Caco-2 (cell line): ENCODE data around the gene USP43. TPM values are rescaled to one million over a fixed set of nuclear protein-coding genes. Genes with fewer than 3 reads are reported as not detected.

Source experiments
- BruUV-seq: library from RNA; stranded (reverse); fragments of 400-500 nt; replicated peaks from 2 replicates; lab custom pipeline; 2021; lab: Mats Ljungman, UMichigan
- CTCF ChIA-PET: fragments of 300-600 bp; sonication (Branson Sonifier 250); formaldehyde crosslinking; loops from one replicate; lab custom pipeline; 2022; ENCODE audit warnings: antibody characterized with exemption; lab: Charles Lee
- POLR2A ChIA-PET: fragments of 300-600 bp; sonication (Branson Sonifier 250); formaldehyde crosslinking; loops from one replicate; lab custom pipeline; 2022; ENCODE audit warnings: antibody characterized with exemption; lab: Charles Lee
- DNase-seq, 2 experiments: peaks; one replicate each; pipeline versions ENCODE4 v3.0.0 to v3.0.0-alpha.2; 2020 to 2022
- H3K27me3 ChIP-seq: replicated peaks from 2 replicates; pipeline ENCODE4 v1.6.0; 2011; ENCODE audit warnings: low read length; ENCODE audit not compliant: control insufficient read depth, insufficient read depth
- H3K36me3 ChIP-seq: 2 replicates; pipeline ENCODE4 v1.5.1; 2011; ENCODE audit warnings: low read length; ENCODE audit not compliant: control insufficient read depth, insufficient read depth
- H3K4me1 ChIP-seq: fragments of 250-450 bp; sonication (Bioruptor Pico); 2 replicates; pipeline ENCODE4 v1.5.1; 2020; ENCODE audit warnings: mild to moderate bottlenecking
- H3K4me3 ChIP-seq: 2 replicates; pipeline ENCODE4 v1.5.1; 2011; ENCODE audit warnings: low read depth, mild to moderate bottlenecking, control low read depth, low read length
- H3K9me3 ChIP-seq: fragments of 250-450 bp; sonication (Bioruptor Pico); 2 replicates; pipeline ENCODE4 v1.5.1; 2020; ENCODE audit warnings: mild to moderate bottlenecking, moderate library complexity
- H3K27ac Mint-ChIP-seq: one replicate; pipeline ENCODE4 v1.8.0; 2022; ENCODE audit warnings: mixed read lengths; ENCODE audit not compliant: unreplicated experiment
- H3K27me3 Mint-ChIP-seq: one replicate; pipeline ENCODE4 v1.8.0; 2022; ENCODE audit warnings: mixed read lengths; ENCODE audit not compliant: insufficient read depth, unreplicated experiment
- H3K36me3 Mint-ChIP-seq: one replicate; pipeline ENCODE4 v1.8.0; 2022; ENCODE audit warnings: mild to moderate bottlenecking, mixed read lengths; ENCODE audit not compliant: insufficient read depth, unreplicated experiment
- H3K4me1 Mint-ChIP-seq: one replicate; pipeline ENCODE4 v1.8.0; 2022; ENCODE audit warnings: low read depth, mixed read lengths; ENCODE audit not compliant: unreplicated experiment
- H3K4me3 Mint-ChIP-seq: one replicate; pipeline ENCODE4 v1.8.0; 2022; ENCODE audit warnings: mild to moderate bottlenecking, moderate library complexity, mixed read lengths; ENCODE audit not compliant: unreplicated experiment
- H3K9me3 Mint-ChIP-seq: one replicate; pipeline ENCODE4 v1.8.0; 2022; ENCODE audit warnings: mixed read lengths; ENCODE audit not compliant: unreplicated experiment
- CTCF ChIP-seq, 2 experiments: fragments of 200-600 bp in 1 of 2; IDR thresholded peaks; 1 replicate in 1 of 2; 2 replicates in 1 of 2; pipeline versions ENCODE4 v1.5.1 to v1.8.0; 2011 to 2022; ENCODE audit warnings: antibody characterized with exemption in 1 of 2, control low read depth in 1 of 2, inconsistent platforms in 1 of 2, low read depth in 1 of 2, low read length in 1 of 2, mild to moderate bottlenecking in 1 of 2, moderate library complexity in 1 of 2; ENCODE audit not compliant: insufficient read depth in 1 of 2, severe bottlenecking in 1 of 2, unreplicated experiment in 1 of 2
- intact Hi-C: fragments of 100-400 bp; cut with micrococcal nuclease; formaldehyde crosslinking; loops from one replicate; pipeline ENCODE4 v1.10.0; 2022; ENCODE audit not compliant: unreplicated experiment
- total RNA-seq: library from RNA; stranded (reverse); gene quantifications from 2 replicates; pipeline ENCODE4 v1.2.3, GENCODE V29; 2022

USP43 gene
- total RNA-seq, 1 experiment from 2014 or later, result 6.0 TPM

- TF ChIP-seq CTCF (IDR thresholded peaks at IDR 0.05; ENCODE audit: insufficient read depth in 1 of 2, low read depth in 1 of 2, low read length in 1 of 2, severe bottlenecking in 1 of 2, unreplicated experiment in 1 of 2), result peak in 1 of 2 experiments; percentile 19
- no peak overlapping the region for H3K4me3 Mint-ChIP-seq
- no peaks in the 10 kb centered on the region for H3K9me3 Mint-ChIP-seq
- Histone ChIP-seq H3K4me1 (no peaks in the 10 kb centered on the region), H3K36me3 (no peaks in the 10 kb centered on the region), H3K9me3 (no peaks in the 10 kb centered on the region), H3K27me3 (no peaks in the 10 kb centered on the region), H3K4me3 (no peak overlapping the region)
- no TSS peak for BruUV-seq
- peak in 1 of 2 experiments; percentile 3 for DNase-seq
- ChIA-PET POLR2A (no interaction called here), CTCF (interaction anchor here (0.5 to 1.2 kb wide), 5 partner anchors 18 to 193 kb away, joined by 3 to 12 read pairs (median 3); partner anchors contain the start of genes CFAP52 and STX8)
- no peak overlapping the region for H3K27ac Mint-ChIP-seq
- intact Hi-C loops, result loop anchor here (1.0 kb wide), 1 partner anchor 39 kb away; no protein-coding TSS in a partner anchor
- peaks cover 3% of the 10 kb centered on the region for H3K27me3 Mint-ChIP-seq
- H3K36me3 Mint-ChIP-seq, result no peaks in the 10 kb centered on the region
- peaks cover 5% of the 10 kb centered on the region for H3K4me1 Mint-ChIP-seq
Observed at GRCh38 chr17:9768381-9768934, 123.1 kb downstream of the USP43 start.

- intact Hi-C loops, result no loop called here
- POLR2A ChIA-PET, result no interaction called here
- no peaks in the 10 kb centered on the region for H3K4me1 Mint-ChIP-seq
Observed at GRCh38 chr17:9769036-9769695, 123.8 kb downstream of the USP43 start.

GRCh38 chr17:9771465-9771864, 126.1 kb downstream of the USP43 start:
- Mint-ChIP-seq H3K36me3 (no peaks in the 10 kb centered on the region), H3K27ac (no peak overlapping the region), H3K9me3 (no peaks in the 10 kb centered on the region), H3K4me1 (no peaks in the 10 kb centered on the region), H3K27me3 (peaks cover 2% of the 10 kb centered on the region), H3K4me3 (no peak overlapping the region)
- H3K4me1 ChIP-seq, result no peaks in the 10 kb centered on the region
- H3K4me3 ChIP-seq, result no peak overlapping the region
- no peaks in the 10 kb centered on the region for H3K36me3 ChIP-seq
- BruUV-seq, result no TSS peak
- POLR2A ChIA-PET, result no interaction called here
- no peaks in the 10 kb centered on the region for H3K9me3 ChIP-seq
- no peak for DNase-seq
- no peak for TF ChIP-seq CTCF (IDR thresholded peaks at IDR 0.05; ENCODE audit: insufficient read depth in 1 of 2, low read depth in 1 of 2, low read length in 1 of 2, severe bottlenecking in 1 of 2, unreplicated experiment in 1 of 2)
- CTCF ChIA-PET, result no interaction called here
- intact Hi-C loops, result no loop called here
- no peaks in the 10 kb centered on the region for H3K27me3 ChIP-seq

More at GRCh38 chr17:9769036-9769695, 123.8 kb downstream of the USP43 start:
- DNase-seq, result no peak
- H3K27ac Mint-ChIP-seq, result no peak overlapping the region
- H3K27me3 Mint-ChIP-seq, result no peaks in the 10 kb centered on the region
- TF ChIP-seq CTCF (IDR thresholded peaks at IDR 0.05; ENCODE audit: insufficient read depth in 1 of 2, low read depth in 1 of 2, low read length in 1 of 2, severe bottlenecking in 1 of 2, unreplicated experiment in 1 of 2), result peak in 1 of 2 experiments; percentile 7
- BruUV-seq, result no TSS peak
- Histone ChIP-seq H3K27me3 (no peaks in the 10 kb centered on the region), H3K4me3 (no peak overlapping the region), H3K4me1 (no peaks in the 10 kb centered on the region), H3K36me3 (no peaks in the 10 kb centered on the region), H3K9me3 (no peaks in the 10 kb centered on the region)
- CTCF ChIA-PET, result interaction anchor here (1.0 to 1.2 kb wide), 3 partner anchors 26 to 193 kb away, joined by 3 to 12 read pairs (median 7); partner anchors contain the start of genes CFAP52 and STX8
- no peak overlapping the region for H3K4me3 Mint-ChIP-seq
- H3K9me3 Mint-ChIP-seq, result no peaks in the 10 kb centered on the region
- H3K36me3 Mint-ChIP-seq, result no peaks in the 10 kb centered on the region
